Mesendoderm (in vitro differentiated cells): ENCODE measurements around the gene SULT1E1.

ENCODE experiments used
- DNase-seq: peaks from one replicate; pipeline ENCODE4 v3.0.0; 2013
- H2AK5ac ChIP-seq: 2 replicates; pipeline ENCODE4 v1.6.1; 2013; ENCODE audit warnings: low read length, inconsistent platforms
- H2BK120ac ChIP-seq: 2 replicates; pipeline ENCODE4 v1.6.1; 2013; ENCODE audit warnings: low read depth, mild to moderate bottlenecking, low read length, moderate library complexity, mixed read lengths
- H2BK15ac ChIP-seq: replicated peaks from 2 replicates; pipeline ENCODE4 v1.6.1; 2013; ENCODE audit warnings: low read depth, mild to moderate bottlenecking, moderate library complexity
- H2BK5ac ChIP-seq: 2 replicates; pipeline ENCODE4 v1.6.1; 2013; ENCODE audit warnings: low read length, inconsistent platforms
- H3K18ac ChIP-seq: 2 replicates; pipeline ENCODE4 v1.6.1; 2013; ENCODE audit warnings: mild to moderate bottlenecking, low read length, mixed read lengths
- H3K23ac ChIP-seq: one replicate; pipeline ENCODE4 v1.6.1; 2013; ENCODE audit warnings: low read length
- H3K27ac ChIP-seq: 2 replicates; pipeline ENCODE4 v1.5.1; 2013; ENCODE audit warnings: low read depth, mild to moderate bottlenecking, inconsistent platforms, low read length, moderate library complexity
- H3K27me3 ChIP-seq: 2 replicates; pipeline ENCODE4 v1.6.1; 2013; ENCODE audit warnings: low read length, control low read depth, mild to moderate bottlenecking, inconsistent platforms; ENCODE audit not compliant: insufficient read depth, poor library complexity
- H3K36me3 ChIP-seq: 2 replicates; pipeline ENCODE4 v1.6.1; 2013; ENCODE audit warnings: low read length, inconsistent platforms; ENCODE audit not compliant: control insufficient read depth, insufficient read depth
- H3K4ac ChIP-seq: one replicate; pipeline ENCODE4 v1.6.1; 2013; ENCODE audit warnings: low read depth, mild to moderate bottlenecking, low read length, moderate library complexity
- H3K4me1 ChIP-seq: 2 replicates; pipeline ENCODE4 v1.6.1; 2013; ENCODE audit warnings: low read depth, low read length, inconsistent platforms; ENCODE audit not compliant: control insufficient read depth
- H3K4me2 ChIP-seq: 2 replicates; pipeline ENCODE4 v1.6.1; 2013; ENCODE audit warnings: low read length
- H3K4me3 ChIP-seq: 2 replicates; pipeline ENCODE4 v1.5.1; 2013; ENCODE audit warnings: mild to moderate bottlenecking, low read length
- H3K56ac ChIP-seq: one replicate; pipeline ENCODE4 v1.6.1; 2013; ENCODE audit warnings: low read length
- H3K79me1 ChIP-seq: 2 replicates; pipeline ENCODE4 v1.6.1; 2013; ENCODE audit warnings: low read length, inconsistent platforms
- H3K79me2 ChIP-seq: 2 replicates; pipeline ENCODE4 v1.6.1; 2013; ENCODE audit warnings: mild to moderate bottlenecking, low read length; ENCODE audit not compliant: control insufficient read depth, insufficient read depth
- H3K9ac ChIP-seq: 2 replicates; pipeline ENCODE4 v1.6.1; 2013; ENCODE audit warnings: low read length, inconsistent platforms
- H4K5ac ChIP-seq: one replicate; pipeline ENCODE4 v1.6.1; 2013; ENCODE audit warnings: low read length
- H4K8ac ChIP-seq: one replicate; pipeline ENCODE4 v1.6.1; 2013; ENCODE audit warnings: low read depth, mild to moderate bottlenecking, control low read depth, low read length, moderate library complexity
- WGBS: extraction: QIAGEN DNeasy Blood & Tissue Kit; methylation state at CpG from one replicate; pipeline ENCODE4 v1.1.7; 2013; ENCODE audit warnings: low lambda C conversion rate, missing lambda C conversion rate; ENCODE audit not compliant: insufficient coverage; ENCODE audit errors: extremely low coverage; 5-methylcytosine and 5-hydroxymethylcytosine counted together

Gene SULT1E1

GRCh38 chr4:69813628-69814027 lies 46.3 kb downstream of the SULT1E1 start:
- H3K4me1 ChIP-seq = no peaks in the 10 kb centered on the region

GRCh38 chr4:69811166-69811565 lies 48.8 kb downstream of the SULT1E1 start:
- no peaks in the 10 kb centered on the region for H3K79me2 ChIP-seq
- no peak overlapping the region for H2BK120ac ChIP-seq
- H2AK5ac ChIP-seq = no peak overlapping the region
- WGBS = no CpG with 5 or more reads among the region's 1 CpG
- H3K79me1 ChIP-seq = no peaks in the 10 kb centered on the region
- H3K4me3 ChIP-seq = no peak overlapping the region
- H3K56ac ChIP-seq = no peak overlapping the region
- H3K4me1 ChIP-seq = no peaks in the 10 kb centered on the region
- H4K8ac ChIP-seq = no peak overlapping the region
- H3K23ac ChIP-seq = no peak overlapping the region
- no peak overlapping the region for H3K18ac ChIP-seq
- no peaks in the 10 kb centered on the region for H3K36me3 ChIP-seq
- H2BK5ac ChIP-seq = no peak overlapping the region
- DNase-seq = no peak
- H3K27me3 ChIP-seq = no peaks in the 10 kb centered on the region
- H2BK15ac ChIP-seq = no peak overlapping the region
- H3K4ac ChIP-seq = no peak overlapping the region
- no peak overlapping the region for H3K27ac ChIP-seq
- no peak overlapping the region for H4K5ac ChIP-seq
- no peak overlapping the region for H3K4me2 ChIP-seq
- H3K9ac ChIP-seq = no peak overlapping the region

More at GRCh38 chr4:69813628-69814027, 46.3 kb downstream of the SULT1E1 start:
- H3K18ac ChIP-seq = no peak overlapping the region
- H3K9ac ChIP-seq = no peak overlapping the region
- no CpG with 5 or more reads among the region's 1 CpG for WGBS
- DNase-seq = no peak
- H3K79me1 ChIP-seq = no peaks in the 10 kb centered on the region
- no peak overlapping the region for H3K23ac ChIP-seq
- no peak overlapping the region for H2BK15ac ChIP-seq
- no peak overlapping the region for H4K8ac ChIP-seq
- H3K27ac ChIP-seq = no peak overlapping the region
- H3K36me3 ChIP-seq = no peaks in the 10 kb centered on the region
- H3K4ac ChIP-seq = no peak overlapping the region
- H2AK5ac ChIP-seq = no peak overlapping the region
- H3K79me2 ChIP-seq = no peaks in the 10 kb centered on the region
- H3K56ac ChIP-seq = no peak overlapping the region
- no peak overlapping the region for H2BK5ac ChIP-seq
- H3K4me2 ChIP-seq = no peak overlapping the region
- H4K5ac ChIP-seq = no peak overlapping the region
- no peak overlapping the region for H3K4me3 ChIP-seq
- H2BK120ac ChIP-seq = no peak overlapping the region
- no peaks in the 10 kb centered on the region for H3K27me3 ChIP-seq

GRCh38 chr4:69800599-69800998 lies 59.3 kb downstream of the SULT1E1 start:
- Histone ChIP-seq H3K27me3 (no peaks in the 10 kb centered on the region), H3K18ac (no peak overlapping the region), H4K5ac (no peak overlapping the region), H2AK5ac (no peak overlapping the region), H3K4me1 (no peaks in the 10 kb centered on the region), H3K23ac (no peak overlapping the region), H2BK15ac (no peak overlapping the region), H3K4ac (no peak overlapping the region), H3K27ac (no peak overlapping the region), H3K4me3 (no peak overlapping the region), H2BK5ac (no peak overlapping the region), H3K36me3 (no peaks in the 10 kb centered on the region), H3K56ac (no peak overlapping the region), H2BK120ac (no peak overlapping the region), H4K8ac (no peak overlapping the region), H3K9ac (no peak overlapping the region), H3K79me1 (no peaks in the 10 kb centered on the region), H3K4me2 (no peak overlapping the region), H3K79me2 (no peaks in the 10 kb centered on the region)
- DNase-seq = no peak
- no CpG with 5 or more reads among the region's 1 CpG for WGBS

GRCh38 chr4:69799337-69799736 lies 60.6 kb downstream of the SULT1E1 start:
- H3K27ac ChIP-seq = no peak overlapping the region
- H3K9ac ChIP-seq = no peak overlapping the region
- H3K56ac ChIP-seq = no peak overlapping the region
- no peak overlapping the region for H4K8ac ChIP-seq
- no peaks in the 10 kb centered on the region for H3K79me1 ChIP-seq
- no peak overlapping the region for H2BK15ac ChIP-seq
- no peak overlapping the region for H2BK120ac ChIP-seq
- no peaks in the 10 kb centered on the region for H3K4me1 ChIP-seq
- no peak overlapping the region for H2AK5ac ChIP-seq
- H3K4me2 ChIP-seq = no peak overlapping the region
- no peak overlapping the region for H3K18ac ChIP-seq
- H3K27me3 ChIP-seq = no peaks in the 10 kb centered on the region
- DNase-seq = no peak
- no peak overlapping the region for H2BK5ac ChIP-seq
- no peaks in the 10 kb centered on the region for H3K36me3 ChIP-seq
- H3K79me2 ChIP-seq = no peaks in the 10 kb centered on the region
- no peak overlapping the region for H3K4ac ChIP-seq
- no peak overlapping the region for H3K23ac ChIP-seq
- no CpG with 5 or more reads among the region's 3 CpGs for WGBS
- H3K4me3 ChIP-seq = no peak overlapping the region
- no peak overlapping the region for H4K5ac ChIP-seq

DNA sequence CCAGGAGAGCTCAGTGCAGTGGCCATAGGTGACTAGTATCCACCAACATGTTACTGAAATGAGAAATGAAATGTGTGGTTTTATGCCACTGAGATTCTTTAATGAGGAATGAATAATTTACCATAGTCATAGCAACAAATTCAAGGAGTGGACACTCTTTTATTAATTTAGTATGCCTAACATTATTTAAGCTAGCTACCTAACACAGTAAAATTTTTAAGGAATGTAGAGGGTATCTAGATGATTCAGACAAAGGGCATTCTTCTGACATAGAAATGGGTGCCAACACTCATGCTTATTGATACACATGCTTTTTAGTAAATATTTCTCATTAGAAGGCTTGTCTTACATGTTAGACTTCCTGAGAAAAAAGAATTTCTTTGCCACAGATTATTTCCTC lies 66.2 kb downstream of the SULT1E1 start:
- Histone ChIP-seq H2BK15ac (no peak overlapping the region), H3K27ac (no peak overlapping the region), H3K79me1 (no peaks in the 10 kb centered on the region), H3K4me1 (no peaks in the 10 kb centered on the region), H3K23ac (no peak overlapping the region), H3K4me3 (no peak overlapping the region), H3K79me2 (no peaks in the 10 kb centered on the region), H3K9ac (no peak overlapping the region), H2BK120ac (no peak overlapping the region), H2BK5ac (no peak overlapping the region), H3K27me3 (no peaks in the 10 kb centered on the region), H2AK5ac (no peak overlapping the region), H3K4me2 (no peak overlapping the region), H3K4ac (no peak overlapping the region), H4K5ac (no peak overlapping the region), H3K18ac (no peak overlapping the region), H4K8ac (no peak overlapping the region), H3K56ac (no peak overlapping the region), H3K36me3 (no peaks in the 10 kb centered on the region)
- DNase-seq = no peak
